RWPE2 (cell line): ENCODE measurements around the gene DLG2.

ENCODE experiments used
- ATAC-seq: fragments of 200-7000 bp; cut with Tn5 transposase; 3 replicates; pipeline ENCODE4 v1.9.1; 2021; ENCODE audit warnings: low read depth
- DNase-seq: peaks from one replicate; pipeline ENCODE4 v3.0.0-alpha.2; 2020; ENCODE audit warnings: low spot score
- H3K27ac ChIP-seq: fragments of 450-650 bp; 2 replicates; pipeline ENCODE4 v1.5.1; 2017; ENCODE audit warnings: mild to moderate bottlenecking; ENCODE audit not compliant: poor library complexity, severe bottlenecking
- H3K27me3 ChIP-seq: fragments of 250-450 bp; sonication (Bioruptor Pico); 2 replicates; pipeline ENCODE4 v1.5.1; 2021; ENCODE audit warnings: mild to moderate bottlenecking, moderate library complexity; ENCODE audit not compliant: insufficient read depth, poor library complexity, severe bottlenecking
- H3K36me3 ChIP-seq: fragments of 250-450 bp; sonication (Bioruptor Pico); 2 replicates; pipeline ENCODE4 v1.5.1; 2020; ENCODE audit warnings: low read depth, mild to moderate bottlenecking, moderate library complexity
- H3K4me1 ChIP-seq: fragments of 250-450 bp; sonication (Bioruptor Pico); 2 replicates; pipeline ENCODE4 v1.5.1; 2021; ENCODE audit warnings: mild to moderate bottlenecking, moderate library complexity; ENCODE audit not compliant: insufficient read depth, poor library complexity, severe bottlenecking
- H3K4me3 ChIP-seq: fragments of 250-450 bp; sonication (Bioruptor Pico); 2 replicates; pipeline ENCODE4 v1.5.1; 2021; ENCODE audit warnings: mild to moderate bottlenecking, moderate library complexity; ENCODE audit not compliant: severe bottlenecking
- H3K9me3 ChIP-seq: fragments of 250-450 bp; sonication (Bioruptor Pico); 2 replicates; pipeline ENCODE4 v1.5.1; 2021; ENCODE audit warnings: mild to moderate bottlenecking, moderate library complexity; ENCODE audit not compliant: severe bottlenecking
- TF ChIP-seq, protein P1 (sequence below): fragments of 450-650 bp; IDR thresholded peaks from one replicate; pipeline ENCODE4 v1.5.1; 2017; ENCODE audit warnings: mild to moderate bottlenecking, moderate library complexity; ENCODE audit not compliant: poor library complexity, severe bottlenecking

The DLG2 gene

GRCh38 chr11:84145616-84146185, 1481.4 kb downstream of the DLG2 start:
- TF ChIP-seq, protein P1, sequence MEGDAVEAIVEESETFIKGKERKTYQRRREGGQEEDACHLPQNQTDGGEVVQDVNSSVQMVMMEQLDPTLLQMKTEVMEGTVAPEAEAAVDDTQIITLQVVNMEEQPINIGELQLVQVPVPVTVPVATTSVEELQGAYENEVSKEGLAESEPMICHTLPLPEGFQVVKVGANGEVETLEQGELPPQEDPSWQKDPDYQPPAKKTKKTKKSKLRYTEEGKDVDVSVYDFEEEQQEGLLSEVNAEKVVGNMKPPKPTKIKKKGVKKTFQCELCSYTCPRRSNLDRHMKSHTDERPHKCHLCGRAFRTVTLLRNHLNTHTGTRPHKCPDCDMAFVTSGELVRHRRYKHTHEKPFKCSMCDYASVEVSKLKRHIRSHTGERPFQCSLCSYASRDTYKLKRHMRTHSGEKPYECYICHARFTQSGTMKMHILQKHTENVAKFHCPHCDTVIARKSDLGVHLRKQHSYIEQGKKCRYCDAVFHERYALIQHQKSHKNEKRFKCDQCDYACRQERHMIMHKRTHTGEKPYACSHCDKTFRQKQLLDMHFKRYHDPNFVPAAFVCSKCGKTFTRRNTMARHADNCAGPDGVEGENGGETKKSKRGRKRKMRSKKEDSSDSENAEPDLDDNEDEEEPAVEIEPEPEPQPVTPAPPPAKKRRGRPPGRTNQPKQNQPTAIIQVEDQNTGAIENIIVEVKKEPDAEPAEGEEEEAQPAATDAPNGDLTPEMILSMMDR: no peak

DNA sequence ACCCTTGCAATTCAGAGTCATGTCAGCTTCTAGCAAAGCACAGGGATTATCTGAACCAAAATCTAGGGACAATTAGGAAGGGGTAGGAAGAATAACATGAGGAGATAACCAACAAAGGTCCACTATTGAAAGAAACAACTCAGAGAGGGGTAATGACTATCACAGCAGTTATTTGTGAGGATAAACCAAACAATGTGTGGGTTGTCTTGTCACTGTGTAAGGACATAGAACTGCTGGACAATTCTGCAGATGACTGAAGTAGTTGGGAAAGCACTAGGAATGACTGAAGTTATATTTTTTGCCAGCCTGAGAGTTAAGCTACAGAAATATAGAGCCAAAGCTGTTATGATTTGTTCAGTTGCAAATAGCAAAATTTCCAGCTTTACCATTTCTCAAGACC, 1482.6 kb downstream of the DLG2 start:
- Histone ChIP-seq H3K9me3 (no peaks in the 10 kb centered on the region), H3K27ac (no peak overlapping the region), H3K4me1 (no peaks in the 10 kb centered on the region), H3K27me3 (no peaks in the 10 kb centered on the region), H3K36me3 (no peaks in the 10 kb centered on the region), H3K4me3 (no peak overlapping the region)
- ATAC-seq (no peak), DNase-seq (no peak)
- TF ChIP-seq, protein P1: no peak

More at GRCh38 chr11:84145616-84146185, 1481.4 kb downstream of the DLG2 start:
- no peak for ATAC-seq
- Histone ChIP-seq H3K4me3 (no peak overlapping the region), H3K36me3 (no peaks in the 10 kb centered on the region), H3K9me3 (no peaks in the 10 kb centered on the region), H3K27ac (no peak overlapping the region), H3K27me3 (no peaks in the 10 kb centered on the region), H3K4me1 (no peaks in the 10 kb centered on the region)
- DNase-seq: no peak

- Histone ChIP-seq H3K9me3 (no peaks in the 10 kb centered on the region), H3K27ac (no peak overlapping the region), H3K4me1 (no peaks in the 10 kb centered on the region), H3K27me3 (no peaks in the 10 kb centered on the region), H3K36me3 (no peaks in the 10 kb centered on the region), H3K4me3 (no peak overlapping the region)
- ATAC-seq: no peak
- DNase-seq: no peak
- TF ChIP-seq, protein P1: no peak
Measured at GRCh38 chr11:84142411-84142810, 1484.7 kb downstream of the DLG2 start.

DNA sequence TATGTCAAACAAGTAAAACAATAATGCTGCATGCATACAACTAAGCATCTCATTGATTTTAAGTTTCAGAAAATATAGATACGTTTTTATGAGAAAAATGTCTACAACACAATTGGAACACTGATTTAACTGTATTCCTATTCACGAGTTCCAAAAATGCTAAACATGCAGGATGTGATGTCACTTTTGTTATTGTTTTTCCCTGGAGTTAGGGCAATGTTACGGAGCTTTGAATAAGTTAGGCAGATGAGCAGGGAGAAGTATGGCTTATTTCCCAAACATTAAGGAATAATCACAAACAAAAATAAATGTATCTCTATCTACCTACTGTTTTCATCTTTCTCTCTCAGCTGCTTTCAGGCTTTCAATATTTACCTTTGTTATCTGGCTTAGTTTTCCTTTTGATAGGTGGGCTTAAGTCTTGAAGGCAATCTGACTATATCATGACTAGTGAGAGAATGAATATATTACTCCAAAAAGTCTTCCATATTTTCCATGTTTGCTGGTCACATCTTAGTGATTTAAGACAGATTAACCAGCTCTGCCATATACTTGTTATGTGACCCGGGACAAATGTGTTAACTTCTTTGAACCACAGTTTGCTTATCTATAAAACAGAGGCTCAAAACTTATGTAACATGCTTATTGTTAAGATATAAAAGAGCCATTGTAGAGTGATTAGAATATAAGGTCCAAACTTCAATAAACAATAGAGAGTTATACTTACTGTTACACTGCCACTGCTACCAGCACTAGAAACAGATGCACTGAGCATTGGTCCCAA, 1486.6 kb downstream of the DLG2 start:
- Histone ChIP-seq H3K36me3 (no peaks in the 10 kb centered on the region), H3K9me3 (no peaks in the 10 kb centered on the region), H3K27me3 (no peaks in the 10 kb centered on the region), H3K4me3 (no peak overlapping the region), H3K27ac (no peak overlapping the region), H3K4me1 (no peaks in the 10 kb centered on the region)
- ATAC-seq: no peak
- no peak for DNase-seq
- TF ChIP-seq, protein P1: no peak

- Histone ChIP-seq H3K4me3 (no peak overlapping the region), H3K27me3 (no peaks in the 10 kb centered on the region), H3K27ac (no peak overlapping the region), H3K36me3 (no peaks in the 10 kb centered on the region), H3K9me3 (no peaks in the 10 kb centered on the region), H3K4me1 (no peaks in the 10 kb centered on the region)
- TF ChIP-seq, protein P1: no peak
- ATAC-seq (no peak), DNase-seq (no peak)
Measured at GRCh38 chr11:84137960-84138359, 1489.2 kb downstream of the DLG2 start.
